ENCODE results near the gene RAB39A.
A peak's percentile ranks its signal among the peaks of the same experiment; 100 is the strongest.
"Not testable (repeated sequence)": the region's sequence is repeated elsewhere in the genome, so short reads cannot be mapped to it uniquely, and the experiment has no call there.

RAB39A gene

GRCh38 chr11:107915229-107915628 lies 13.0 kb upstream of the RAB39A start:
- in situ Hi-C loops (cut with HindIII; ENCODE audit: low pct_ligation_motif_present, low sequenced_read_pairs), result no loop called here
- Histone ChIP-seq H3K36me3 (replicated peaks) (no peaks in the 10 kb centered on the region), H3K4me3 (ENCODE audit: low read depth, low read length) (no peak overlapping the region), H3K27ac (no peak overlapping the region), H3K27me3 (replicated peaks) (no peaks in the 10 kb centered on the region)
- DNase-seq, result no peak
- no peak for TF ChIP-seq CTCF (IDR thresholded peaks at IDR 0.05; ENCODE audit: low read depth, low read length, missing control alignments)

- in situ Hi-C loops (cut with HindIII; ENCODE audit: low pct_ligation_motif_present, low sequenced_read_pairs), result no loop called here
- Histone ChIP-seq H3K4me3 (ENCODE audit: low read depth, low read length) (no peak overlapping the region), H3K36me3 (replicated peaks) (no peaks in the 10 kb centered on the region), H3K27me3 (replicated peaks) (no peaks in the 10 kb centered on the region), H3K27ac (no peak overlapping the region)
- DNase-seq, result no peak
- TF ChIP-seq CTCF (IDR thresholded peaks at IDR 0.05; ENCODE audit: low read depth, low read length, missing control alignments), result peak; percentile 63
Measured at GRCh38 chr11:107916671-107917241, 11.5 kb upstream of the RAB39A start.

- TF ChIP-seq CTCF (IDR thresholded peaks at IDR 0.05; ENCODE audit: low read depth, low read length, missing control alignments), result no peak
- H3K4me3 ChIP-seq (ENCODE audit: low read depth, low read length), result no peak overlapping the region
- H3K27me3 ChIP-seq (replicated peaks), result no peaks in the 10 kb centered on the region
- no peak for DNase-seq
- no peak overlapping the region for H3K27ac ChIP-seq
- no peaks in the 10 kb centered on the region for H3K36me3 ChIP-seq (replicated peaks)
- in situ Hi-C loops (cut with HindIII; ENCODE audit: low pct_ligation_motif_present, low sequenced_read_pairs), result no loop called here
Measured at GRCh38 chr11:107921997-107922396, 6.3 kb upstream of the RAB39A start.

GRCh38 chr11:107923519-107923918 lies 4.7 kb upstream of the RAB39A start:
- H3K27me3 ChIP-seq (replicated peaks); H3K36me3 ChIP-seq (replicated peaks); in situ Hi-C loops (cut with HindIII; ENCODE audit: low pct_ligation_motif_present, low sequenced_read_pairs); H3K4me3 ChIP-seq (ENCODE audit: low read depth, low read length); H3K27ac ChIP-seq; DNase-seq: not testable (repeated sequence)

GRCh38 chr11:107924306-107924705 lies 3.9 kb upstream of the RAB39A start:
- TF ChIP-seq CTCF (IDR thresholded peaks at IDR 0.05; ENCODE audit: low read depth, low read length, missing control alignments), result no peak
- Histone ChIP-seq H3K36me3 (replicated peaks) (no peaks in the 10 kb centered on the region), H3K27ac (no peak overlapping the region), H3K27me3 (replicated peaks) (peaks cover 8% of the 10 kb centered on the region), H3K4me3 (ENCODE audit: low read depth, low read length) (no peak overlapping the region)
- no peak for DNase-seq
- in situ Hi-C loops (cut with HindIII; ENCODE audit: low pct_ligation_motif_present, low sequenced_read_pairs), result no loop called here

GRCh38 chr11:107927559-107927958 lies 689 bp upstream of the RAB39A start:
- TF ChIP-seq CTCF (IDR thresholded peaks at IDR 0.05; ENCODE audit: low read depth, low read length, missing control alignments), result no peak
- Histone ChIP-seq H3K36me3 (replicated peaks) (no peaks in the 10 kb centered on the region), H3K27me3 (replicated peaks) (peaks cover 14% of the 10 kb centered on the region), H3K27ac (no peak overlapping the region), H3K4me3 (ENCODE audit: low read depth, low read length) (peak overlapping the region; percentile 27)
- DNase-seq, result no peak
- in situ Hi-C loops (cut with HindIII; ENCODE audit: low pct_ligation_motif_present, low sequenced_read_pairs), result no loop called here

Measured in brain microvascular endothelial cell (primary cell).